ENCODE measurements around the gene MAP4K4.

DNA sequence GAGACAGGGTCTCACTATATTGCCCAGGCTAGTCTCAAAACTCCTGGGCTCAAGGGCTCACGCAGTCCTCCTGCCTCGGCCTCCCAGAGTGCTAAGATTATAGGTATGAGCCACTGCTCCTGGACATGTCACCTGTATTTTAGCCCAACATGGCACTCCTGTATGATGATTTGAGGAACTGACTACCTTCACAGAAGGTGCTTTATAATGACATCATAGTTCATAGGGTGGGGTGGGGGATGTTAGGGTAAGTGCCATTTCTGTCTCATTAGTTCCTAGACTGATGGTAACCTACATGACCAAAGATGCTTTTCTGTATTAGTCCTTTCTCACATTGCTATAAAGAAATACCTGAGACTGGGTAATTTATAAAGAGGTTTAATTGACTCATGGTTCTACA is 109.7 kb downstream of the MAP4K4 start:
- TF ChIP-seq, protein P1, sequence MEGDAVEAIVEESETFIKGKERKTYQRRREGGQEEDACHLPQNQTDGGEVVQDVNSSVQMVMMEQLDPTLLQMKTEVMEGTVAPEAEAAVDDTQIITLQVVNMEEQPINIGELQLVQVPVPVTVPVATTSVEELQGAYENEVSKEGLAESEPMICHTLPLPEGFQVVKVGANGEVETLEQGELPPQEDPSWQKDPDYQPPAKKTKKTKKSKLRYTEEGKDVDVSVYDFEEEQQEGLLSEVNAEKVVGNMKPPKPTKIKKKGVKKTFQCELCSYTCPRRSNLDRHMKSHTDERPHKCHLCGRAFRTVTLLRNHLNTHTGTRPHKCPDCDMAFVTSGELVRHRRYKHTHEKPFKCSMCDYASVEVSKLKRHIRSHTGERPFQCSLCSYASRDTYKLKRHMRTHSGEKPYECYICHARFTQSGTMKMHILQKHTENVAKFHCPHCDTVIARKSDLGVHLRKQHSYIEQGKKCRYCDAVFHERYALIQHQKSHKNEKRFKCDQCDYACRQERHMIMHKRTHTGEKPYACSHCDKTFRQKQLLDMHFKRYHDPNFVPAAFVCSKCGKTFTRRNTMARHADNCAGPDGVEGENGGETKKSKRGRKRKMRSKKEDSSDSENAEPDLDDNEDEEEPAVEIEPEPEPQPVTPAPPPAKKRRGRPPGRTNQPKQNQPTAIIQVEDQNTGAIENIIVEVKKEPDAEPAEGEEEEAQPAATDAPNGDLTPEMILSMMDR (IDR thresholded peaks at IDR 0.05) = no peak
- TF ChIP-seq POLR2A (IDR thresholded peaks at IDR 0.05) = no peak

All from thyroid gland (tissue), 4 donors.